ENCODE measurements around the gene TRPV2. TPM values are rescaled to one million over a fixed set of nuclear protein-coding genes. Genes with fewer than 3 reads are reported as not detected.
A peak's percentile ranks its signal among the peaks of the same experiment; 100 is the strongest.

TRPV2 gene
- total RNA-seq, 1 donor from 2014 or later = 6.7 TPM

GRCh38 chr17:16435925-16436886 is 20.8 kb downstream of the TRPV2 start:
- Histone ChIP-seq H3K36me3 (peaks cover 20% of the 10 kb centered on the region), H3K4me3 (no peak overlapping the region), H3K27me3 (ENCODE audit: low read depth) (no peaks in the 10 kb centered on the region), H3K27ac (replicated peaks) (no peak overlapping the region), H3K4me1 (peaks cover 28% of the 10 kb centered on the region), H3K9me3 (replicated peaks) (no peaks in the 10 kb centered on the region)
- DNase-seq = no peak
- intact Hi-C loops (cut with micrococcal nuclease) = no loop called here
- no peak for TF ChIP-seq CTCF (IDR thresholded peaks at IDR 0.05; ENCODE audit: borderline replicate concordance)

DNA sequence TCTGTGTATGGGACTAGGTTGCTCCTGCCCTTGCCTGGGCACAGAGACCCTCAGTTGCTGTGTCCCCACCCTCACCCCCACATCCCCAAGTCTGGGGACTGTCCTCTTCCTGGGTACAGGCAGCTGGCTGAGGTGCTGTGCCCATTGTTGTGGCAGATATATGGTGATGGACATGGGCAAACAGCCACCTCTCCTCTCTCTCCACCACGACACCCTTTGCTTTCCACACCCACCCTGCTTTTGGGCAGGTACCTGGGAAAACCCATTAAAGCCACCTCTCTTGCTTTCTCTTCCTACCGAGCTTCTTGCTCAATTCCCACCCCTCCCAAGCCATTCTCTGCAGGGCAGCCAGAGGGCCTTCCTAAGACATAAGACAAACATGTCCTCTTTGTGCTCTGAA is 21.7 kb downstream of the TRPV2 start:
- Histone ChIP-seq H3K4me3 (no peak overlapping the region), H3K27me3 (ENCODE audit: low read depth) (no peaks in the 10 kb centered on the region), H3K27ac (replicated peaks) (no peak overlapping the region), H3K4me1 (peaks cover 37% of the 10 kb centered on the region), H3K36me3 (peaks cover 25% of the 10 kb centered on the region), H3K9me3 (replicated peaks) (no peaks in the 10 kb centered on the region)
- no peak for DNase-seq
- intact Hi-C loops (cut with micrococcal nuclease) = no loop called here
- TF ChIP-seq CTCF (IDR thresholded peaks at IDR 0.05; ENCODE audit: borderline replicate concordance) = no peak

DNA sequence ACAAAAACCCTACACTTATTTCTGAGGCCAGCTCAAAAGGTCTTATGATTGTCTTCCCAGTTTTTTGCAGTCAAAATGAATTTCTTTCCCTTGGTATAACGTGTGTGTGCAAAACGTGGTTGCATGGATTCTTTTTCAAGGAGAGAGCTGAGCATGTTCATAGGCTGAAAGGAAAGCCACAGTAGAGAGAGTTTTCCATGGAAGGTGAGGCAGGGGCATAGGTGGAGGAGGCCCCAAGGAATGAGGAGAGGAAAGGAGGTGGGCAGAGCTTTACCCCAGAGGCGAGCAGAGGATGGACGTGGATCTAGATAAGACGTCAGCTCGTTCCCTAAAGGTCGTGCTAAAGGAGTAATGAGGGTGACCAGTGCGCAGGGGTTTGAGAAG is 22.8 kb downstream of the TRPV2 start:
- Histone ChIP-seq H3K36me3 (peaks cover 34% of the 10 kb centered on the region), H3K4me3 (peak overlapping the region; percentile 98), H3K9me3 (replicated peaks) (no peaks in the 10 kb centered on the region), H3K27me3 (ENCODE audit: low read depth) (no peaks in the 10 kb centered on the region), H3K27ac (replicated peaks) (peak overlapping the region; percentile 89), H3K4me1 (peaks cover 47% of the 10 kb centered on the region)
- no peak for TF ChIP-seq CTCF (IDR thresholded peaks at IDR 0.05; ENCODE audit: borderline replicate concordance)
- intact Hi-C loops (cut with micrococcal nuclease) = no loop called here
- DNase-seq = no peak

DNA sequence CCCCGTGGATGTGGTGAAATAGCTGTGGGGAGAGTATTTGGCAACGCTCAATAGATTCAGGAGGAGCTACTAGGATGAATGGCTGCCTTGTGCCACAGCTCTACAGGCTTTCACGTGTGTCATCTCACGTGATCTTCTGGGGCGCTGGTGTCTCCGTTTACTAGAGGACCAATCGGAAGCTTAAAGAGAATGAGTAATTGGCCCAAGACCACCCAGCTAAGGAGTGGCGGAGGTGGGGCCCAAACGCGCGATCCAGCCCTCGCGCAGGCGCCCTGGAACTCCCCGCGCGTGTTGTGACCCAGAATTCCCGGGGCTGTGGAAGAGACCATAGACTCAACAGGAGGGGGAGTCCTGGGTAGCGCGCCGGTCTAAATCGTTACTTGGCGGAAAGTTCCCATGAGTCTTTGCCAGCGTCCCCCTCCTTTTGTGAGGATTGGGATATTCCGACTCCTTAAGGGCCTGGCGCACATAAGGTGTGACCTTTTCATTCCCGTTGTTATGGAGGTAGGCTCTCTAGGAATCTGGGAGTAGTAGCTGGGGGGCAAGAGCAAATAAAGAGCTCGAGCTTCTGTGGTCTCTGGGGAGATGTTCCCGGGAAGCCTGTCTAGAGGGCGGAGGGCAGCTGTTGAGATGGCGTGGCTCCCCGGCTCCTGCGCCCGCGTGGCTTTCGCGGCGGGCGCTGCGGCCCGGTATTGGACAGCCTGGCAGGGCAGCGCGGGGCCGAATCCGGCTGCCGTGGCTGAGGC is 23.4 kb downstream of the TRPV2 start:
- DNase-seq = peak; percentile 92
- H3K27me3 ChIP-seq (ENCODE audit: low read depth) = no peaks in the 10 kb centered on the region
- no peaks in the 10 kb centered on the region for H3K9me3 ChIP-seq (replicated peaks)
- peaks cover 37% of the 10 kb centered on the region for H3K36me3 ChIP-seq
- peak overlapping the region; percentile 89 for H3K27ac ChIP-seq (replicated peaks)
- H3K4me1 ChIP-seq = peaks cover 52% of the 10 kb centered on the region
- H3K4me3 ChIP-seq = peak overlapping the region; percentile 98
- TF ChIP-seq CTCF (IDR thresholded peaks at IDR 0.05; ENCODE audit: borderline replicate concordance) = no peak
- intact Hi-C loops (cut with micrococcal nuclease) = no loop called here

GRCh38 chr17:16439303-16439791 is 24.0 kb downstream of the TRPV2 start:
- intact Hi-C loops (cut with micrococcal nuclease) = no loop called here
- no peaks in the 10 kb centered on the region for H3K27me3 ChIP-seq (ENCODE audit: low read depth)
- TF ChIP-seq CTCF (IDR thresholded peaks at IDR 0.05; ENCODE audit: borderline replicate concordance) = no peak
- H3K36me3 ChIP-seq = peaks cover 43% of the 10 kb centered on the region
- H3K4me1 ChIP-seq = peaks cover 58% of the 10 kb centered on the region
- peak overlapping the region; percentile 89 for H3K27ac ChIP-seq (replicated peaks)
- H3K9me3 ChIP-seq (replicated peaks) = no peaks in the 10 kb centered on the region
- peak overlapping the region; percentile 98 for H3K4me3 ChIP-seq
- DNase-seq = no peak

Measured in left ventricle myocardium inferior (tissue), 1 donor.